ENCODE measurements around the gene SCAPER.

SCAPER gene

GRCh38 chr15:76815421-76815820 is 89.7 kb downstream of the SCAPER start:
- ATAC-seq (ENCODE audit: low read depth) (no peak; the same call in 2 of the 3 replicates), DNase-seq (ENCODE audit: low spot score) (no peak)
- H3K27ac ChIP-seq (ENCODE audit: poor library complexity, severe bottlenecking) = no peak overlapping the region
- H3K9me3 ChIP-seq (ENCODE audit: severe bottlenecking) = no peaks in the 10 kb centered on the region
- no peaks in the 10 kb centered on the region for H3K27me3 ChIP-seq (ENCODE audit: insufficient read depth, poor library complexity, severe bottlenecking)
- TF ChIP-seq, protein P1, sequence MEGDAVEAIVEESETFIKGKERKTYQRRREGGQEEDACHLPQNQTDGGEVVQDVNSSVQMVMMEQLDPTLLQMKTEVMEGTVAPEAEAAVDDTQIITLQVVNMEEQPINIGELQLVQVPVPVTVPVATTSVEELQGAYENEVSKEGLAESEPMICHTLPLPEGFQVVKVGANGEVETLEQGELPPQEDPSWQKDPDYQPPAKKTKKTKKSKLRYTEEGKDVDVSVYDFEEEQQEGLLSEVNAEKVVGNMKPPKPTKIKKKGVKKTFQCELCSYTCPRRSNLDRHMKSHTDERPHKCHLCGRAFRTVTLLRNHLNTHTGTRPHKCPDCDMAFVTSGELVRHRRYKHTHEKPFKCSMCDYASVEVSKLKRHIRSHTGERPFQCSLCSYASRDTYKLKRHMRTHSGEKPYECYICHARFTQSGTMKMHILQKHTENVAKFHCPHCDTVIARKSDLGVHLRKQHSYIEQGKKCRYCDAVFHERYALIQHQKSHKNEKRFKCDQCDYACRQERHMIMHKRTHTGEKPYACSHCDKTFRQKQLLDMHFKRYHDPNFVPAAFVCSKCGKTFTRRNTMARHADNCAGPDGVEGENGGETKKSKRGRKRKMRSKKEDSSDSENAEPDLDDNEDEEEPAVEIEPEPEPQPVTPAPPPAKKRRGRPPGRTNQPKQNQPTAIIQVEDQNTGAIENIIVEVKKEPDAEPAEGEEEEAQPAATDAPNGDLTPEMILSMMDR (IDR thresholded peaks at IDR 0.05; ENCODE audit: poor library complexity, severe bottlenecking) = no peak
- no peaks in the 10 kb centered on the region for H3K4me1 ChIP-seq (ENCODE audit: insufficient read depth, poor library complexity, severe bottlenecking)
- H3K4me3 ChIP-seq (ENCODE audit: severe bottlenecking) = no peak overlapping the region
- no peaks in the 10 kb centered on the region for H3K36me3 ChIP-seq (ENCODE audit: low read depth)

DNA sequence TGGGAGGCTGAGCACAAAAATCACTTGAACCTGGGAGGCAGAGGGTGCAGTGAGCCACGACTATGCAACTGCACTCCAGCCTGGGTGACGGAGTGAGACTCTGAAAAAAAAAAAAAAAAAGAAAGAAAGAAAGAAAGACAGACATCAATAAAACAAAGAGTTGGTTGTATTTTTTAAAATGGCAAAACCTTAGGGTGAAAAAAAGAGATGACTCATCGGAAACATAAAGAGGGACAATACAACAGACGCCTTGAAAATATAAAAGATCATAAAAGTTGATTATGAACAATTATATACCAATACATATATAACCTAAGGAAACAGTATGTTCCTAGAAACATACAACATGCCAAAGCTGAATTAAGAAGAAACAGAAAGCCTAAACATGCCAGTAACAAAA is 92.8 kb downstream of the SCAPER start:
- no peaks in the 10 kb centered on the region for H3K9me3 ChIP-seq (ENCODE audit: severe bottlenecking)
- ATAC-seq (ENCODE audit: low read depth) = no peak
- no peaks in the 10 kb centered on the region for H3K4me1 ChIP-seq (ENCODE audit: insufficient read depth, poor library complexity, severe bottlenecking)
- no peak overlapping the region for H3K27ac ChIP-seq (ENCODE audit: poor library complexity, severe bottlenecking)
- H3K27me3 ChIP-seq (ENCODE audit: insufficient read depth, poor library complexity, severe bottlenecking) = no peaks in the 10 kb centered on the region
- no peak overlapping the region for H3K4me3 ChIP-seq (ENCODE audit: severe bottlenecking)
- no peak for DNase-seq (ENCODE audit: low spot score)
- TF ChIP-seq, protein P1 (IDR thresholded peaks at IDR 0.05; ENCODE audit: poor library complexity, severe bottlenecking) = no peak
- H3K36me3 ChIP-seq (ENCODE audit: low read depth) = no peaks in the 10 kb centered on the region

- DNase-seq (ENCODE audit: low spot score) = no peak
- Histone ChIP-seq H3K27me3 (ENCODE audit: insufficient read depth, poor library complexity, severe bottlenecking) (no peaks in the 10 kb centered on the region), H3K4me3 (ENCODE audit: severe bottlenecking) (no peak overlapping the region), H3K36me3 (ENCODE audit: low read depth) (no peaks in the 10 kb centered on the region), H3K9me3 (ENCODE audit: severe bottlenecking) (no peaks in the 10 kb centered on the region), H3K4me1 (ENCODE audit: insufficient read depth, poor library complexity, severe bottlenecking) (no peaks in the 10 kb centered on the region), H3K27ac (ENCODE audit: poor library complexity, severe bottlenecking) (no peak overlapping the region)
- ATAC-seq (ENCODE audit: low read depth) = no peak
- TF ChIP-seq, protein P1 (IDR thresholded peaks at IDR 0.05; ENCODE audit: poor library complexity, severe bottlenecking) = no peak
Observed at GRCh38 chr15:76809412-76810103, 95.6 kb downstream of the SCAPER start.

DNA sequence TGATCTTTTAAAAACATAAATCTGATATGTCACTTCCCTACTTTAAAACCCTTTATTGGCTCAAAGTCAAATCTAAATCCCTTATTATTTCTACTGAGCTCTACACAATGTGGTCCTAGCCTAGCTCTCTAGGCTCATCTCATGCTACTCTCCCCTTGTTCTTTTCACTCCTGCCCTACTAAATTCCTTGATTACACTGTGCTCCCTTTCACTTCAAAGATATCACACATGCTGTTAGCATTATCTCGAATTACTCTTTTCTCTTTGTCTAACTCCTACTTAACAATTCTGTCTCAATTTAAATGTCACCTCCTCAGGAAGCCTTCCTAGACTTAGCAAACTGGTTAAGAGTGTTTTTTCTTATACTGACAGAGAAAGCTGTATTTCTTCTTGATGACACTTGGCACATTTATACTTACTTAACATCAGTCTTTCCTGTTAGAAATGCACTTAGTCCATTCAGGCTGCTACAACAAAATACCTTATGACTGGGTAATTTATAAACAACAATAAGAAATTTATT is 102.0 kb downstream of the SCAPER start:
- ATAC-seq (ENCODE audit: low read depth) (no peak), DNase-seq (ENCODE audit: low spot score) (no peak)
- Histone ChIP-seq H3K4me3 (ENCODE audit: severe bottlenecking) (no peak overlapping the region), H3K36me3 (ENCODE audit: low read depth) (peaks cover 14% of the 10 kb centered on the region), H3K4me1 (ENCODE audit: insufficient read depth, poor library complexity, severe bottlenecking) (no peaks in the 10 kb centered on the region), H3K9me3 (ENCODE audit: severe bottlenecking) (no peaks in the 10 kb centered on the region), H3K27ac (ENCODE audit: poor library complexity, severe bottlenecking) (no peak overlapping the region), H3K27me3 (ENCODE audit: insufficient read depth, poor library complexity, severe bottlenecking) (no peaks in the 10 kb centered on the region)
- TF ChIP-seq, protein P1 (IDR thresholded peaks at IDR 0.05; ENCODE audit: poor library complexity, severe bottlenecking) = no peak

- Histone ChIP-seq H3K36me3 (ENCODE audit: low read depth) (peaks cover 14% of the 10 kb centered on the region), H3K9me3 (ENCODE audit: severe bottlenecking) (no peaks in the 10 kb centered on the region), H3K27me3 (ENCODE audit: insufficient read depth, poor library complexity, severe bottlenecking) (no peaks in the 10 kb centered on the region), H3K4me3 (ENCODE audit: severe bottlenecking) (no peak overlapping the region), H3K4me1 (ENCODE audit: insufficient read depth, poor library complexity, severe bottlenecking) (no peaks in the 10 kb centered on the region), H3K27ac (ENCODE audit: poor library complexity, severe bottlenecking) (no peak overlapping the region)
- DNase-seq (ENCODE audit: low spot score) = no peak
- ATAC-seq (ENCODE audit: low read depth) = no peak
- TF ChIP-seq, protein P1 (IDR thresholded peaks at IDR 0.05; ENCODE audit: poor library complexity, severe bottlenecking) = no peak
Observed at GRCh38 chr15:76802411-76802810, 102.7 kb downstream of the SCAPER start.
